Ishikawa (cell line): ENCODE results near the gene TMEM129.

Source experiments
- CEBPB ChIP-seq: IDR thresholded peaks from 2 replicates; pipeline ENCODE4 v1.6.1; 2012
- CREB1 ChIP-seq: IDR thresholded peaks from 2 replicates; pipeline ENCODE4 v1.6.1; 2012; ENCODE audit warnings: low read depth
- EGR1 ChIP-seq: IDR thresholded peaks from 2 replicates; pipeline ENCODE4 v1.6.1; 2012
- EP300 ChIP-seq: IDR thresholded peaks from 2 replicates; pipeline ENCODE4 v1.6.1; 2012; ENCODE audit warnings: borderline replicate concordance
- MAX ChIP-seq: IDR thresholded peaks from 2 replicates; pipeline ENCODE4 v1.6.1; 2012
- RAD21 ChIP-seq: IDR thresholded peaks from 2 replicates; pipeline ENCODE4 v1.6.1; 2012; ENCODE audit warnings: low read depth
- REST ChIP-seq: IDR thresholded peaks from 2 replicates; pipeline ENCODE4 v1.6.1; 2012; ENCODE audit warnings: low read depth, mild to moderate bottlenecking
- TAF1 ChIP-seq: IDR thresholded peaks from 2 replicates; pipeline ENCODE4 v1.6.1; 2012; ENCODE audit warnings: low read depth, mild to moderate bottlenecking
- TCF12 ChIP-seq: IDR thresholded peaks from 2 replicates; pipeline ENCODE4 v1.6.1; 2012; ENCODE audit warnings: low read depth
- TEAD4 ChIP-seq: IDR thresholded peaks from 2 replicates; pipeline ENCODE4 v1.6.1; 2012
- YY1 ChIP-seq: IDR thresholded peaks from 2 replicates; pipeline ENCODE4 v1.6.1; 2012; ENCODE audit warnings: low read depth
- ZBTB7A ChIP-seq: IDR thresholded peaks from 2 replicates; pipeline ENCODE4 v1.6.1; 2012; ENCODE audit warnings: low read depth

- TF ChIP-seq CREB1, result no peak
- TF ChIP-seq RAD21, result no peak
- TF ChIP-seq EP300, result no peak
- no peak for TF ChIP-seq REST
- no peak for TF ChIP-seq MAX
- no peak for TF ChIP-seq EGR1
- TF ChIP-seq YY1, result no peak
- TF ChIP-seq TAF1, result no peak
- no peak for TF ChIP-seq ZBTB7A
- no peak for TF ChIP-seq TEAD4
- no peak for TF ChIP-seq CEBPB
- no peak for TF ChIP-seq TCF12
These were observed 25.9 kb upstream of the TMEM129 start for GRCh38 chr4:1746919-1747602.
